Stimulated activated CD4-positive, alpha-beta T cell treated with anti-CD3 and anti-CD28 coated beads, TNF-alpha, amount 100 ng/mL, for 4 hours (primary cell): ENCODE results near the gene ADGRE1.
A peak's percentile ranks its signal among the peaks of the same experiment; 100 is the strongest.
"Not testable (repeated sequence)": the region's sequence is repeated elsewhere in the genome, so short reads cannot be mapped to it uniquely, and the experiment has no call there.

ENCODE experiments used
- DNase-seq, 3 experiments: peaks; one replicate each; pipeline ENCODE4 v3.0.0-alpha.2; 2020; ENCODE audit warnings: low read depth in 3 of 3

Gene ADGRE1, protein sequence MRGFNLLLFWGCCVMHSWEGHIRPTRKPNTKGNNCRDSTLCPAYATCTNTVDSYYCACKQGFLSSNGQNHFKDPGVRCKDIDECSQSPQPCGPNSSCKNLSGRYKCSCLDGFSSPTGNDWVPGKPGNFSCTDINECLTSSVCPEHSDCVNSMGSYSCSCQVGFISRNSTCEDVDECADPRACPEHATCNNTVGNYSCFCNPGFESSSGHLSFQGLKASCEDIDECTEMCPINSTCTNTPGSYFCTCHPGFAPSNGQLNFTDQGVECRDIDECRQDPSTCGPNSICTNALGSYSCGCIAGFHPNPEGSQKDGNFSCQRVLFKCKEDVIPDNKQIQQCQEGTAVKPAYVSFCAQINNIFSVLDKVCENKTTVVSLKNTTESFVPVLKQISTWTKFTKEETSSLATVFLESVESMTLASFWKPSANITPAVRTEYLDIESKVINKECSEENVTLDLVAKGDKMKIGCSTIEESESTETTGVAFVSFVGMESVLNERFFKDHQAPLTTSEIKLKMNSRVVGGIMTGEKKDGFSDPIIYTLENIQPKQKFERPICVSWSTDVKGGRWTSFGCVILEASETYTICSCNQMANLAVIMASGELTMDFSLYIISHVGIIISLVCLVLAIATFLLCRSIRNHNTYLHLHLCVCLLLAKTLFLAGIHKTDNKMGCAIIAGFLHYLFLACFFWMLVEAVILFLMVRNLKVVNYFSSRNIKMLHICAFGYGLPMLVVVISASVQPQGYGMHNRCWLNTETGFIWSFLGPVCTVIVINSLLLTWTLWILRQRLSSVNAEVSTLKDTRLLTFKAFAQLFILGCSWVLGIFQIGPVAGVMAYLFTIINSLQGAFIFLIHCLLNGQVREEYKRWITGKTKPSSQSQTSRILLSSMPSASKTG

DNA sequence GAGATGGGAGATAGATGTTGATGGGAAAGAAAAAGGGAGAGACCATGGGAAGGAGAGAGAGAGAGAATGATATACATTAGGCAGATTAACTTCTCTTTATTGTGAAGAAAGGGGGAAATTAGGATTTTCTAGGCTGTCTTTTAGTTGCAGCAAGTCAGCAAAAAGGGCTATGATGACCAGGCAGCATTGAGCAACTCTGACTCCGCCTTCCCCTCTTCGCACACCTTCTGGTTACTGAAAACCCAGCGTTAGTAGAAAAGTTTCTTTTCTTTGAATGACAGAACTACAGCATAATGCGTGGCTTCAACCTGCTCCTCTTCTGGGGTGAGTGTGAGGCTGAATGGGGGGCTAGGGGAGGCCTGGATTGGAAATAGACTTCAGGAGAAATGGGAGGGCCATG is at the start of gene ADGRE1:
ADGRE1 (plus strand) TSS at position 264 of the 400 bp plus-strand sequence; CDS start at position 294, 30 bp downstream.
- no peak for DNase-seq

DNA sequence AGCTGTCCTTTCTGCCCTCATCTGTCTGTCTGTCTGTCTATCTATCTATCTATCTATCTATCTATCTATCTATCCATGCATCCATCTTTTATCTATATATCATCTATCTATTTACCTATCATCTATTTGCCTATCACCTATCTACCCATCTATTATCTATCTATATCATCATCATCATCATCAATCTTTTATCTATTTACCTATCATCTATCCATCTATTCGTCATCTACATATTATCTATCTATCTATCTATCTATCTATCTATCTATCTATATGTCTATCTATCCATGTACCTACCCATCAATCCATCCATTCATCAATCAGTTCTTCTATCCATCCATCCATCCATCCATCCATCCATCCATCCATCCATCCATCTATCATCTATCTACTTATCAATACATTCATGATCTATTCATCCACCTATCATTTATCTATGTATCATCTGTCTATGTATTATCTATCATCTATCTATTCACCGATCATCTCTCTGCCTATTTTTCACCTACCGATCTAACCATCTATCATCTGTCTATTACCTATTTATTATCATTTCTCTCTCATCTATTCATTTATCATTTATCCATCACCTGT is 49.2 kb upstream of the ADGRE1 start:
- DNase-seq = no peak

DNA sequence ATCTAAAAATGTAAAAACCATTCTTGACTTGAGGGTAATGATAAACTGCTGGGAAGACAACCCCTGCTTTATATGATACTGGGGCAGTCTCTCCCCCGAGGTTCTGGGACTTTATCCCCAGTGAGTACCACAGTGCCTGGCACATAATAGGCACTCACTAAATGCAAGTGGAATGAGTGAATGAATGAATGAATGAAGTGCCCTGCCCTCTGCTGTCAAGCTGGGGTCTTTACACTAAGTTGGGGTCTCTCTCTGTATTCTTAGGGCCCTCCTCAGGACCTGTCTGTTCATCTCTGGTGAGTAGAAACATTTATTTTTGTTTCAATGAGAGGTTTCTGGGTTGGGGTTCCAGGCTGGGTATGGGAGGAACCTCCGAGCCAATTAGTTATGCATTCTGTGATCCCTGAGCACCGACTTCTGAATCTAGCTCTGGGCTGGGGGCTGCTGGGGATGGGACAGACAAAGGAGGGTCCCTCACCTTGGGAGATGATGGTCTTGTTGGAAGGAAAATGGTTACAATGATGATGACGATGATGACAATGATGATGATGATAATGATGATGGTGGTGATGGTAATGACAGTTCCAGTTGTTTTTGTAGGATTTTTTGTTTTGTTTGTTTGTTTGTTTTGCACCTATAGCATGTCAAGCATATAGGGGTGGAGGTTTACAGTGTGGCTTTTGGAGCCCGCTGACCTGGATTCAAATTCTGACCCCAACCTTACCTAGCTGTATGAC is 44.3 kb upstream of the ADGRE1 start:
- no peak for DNase-seq

DNA sequence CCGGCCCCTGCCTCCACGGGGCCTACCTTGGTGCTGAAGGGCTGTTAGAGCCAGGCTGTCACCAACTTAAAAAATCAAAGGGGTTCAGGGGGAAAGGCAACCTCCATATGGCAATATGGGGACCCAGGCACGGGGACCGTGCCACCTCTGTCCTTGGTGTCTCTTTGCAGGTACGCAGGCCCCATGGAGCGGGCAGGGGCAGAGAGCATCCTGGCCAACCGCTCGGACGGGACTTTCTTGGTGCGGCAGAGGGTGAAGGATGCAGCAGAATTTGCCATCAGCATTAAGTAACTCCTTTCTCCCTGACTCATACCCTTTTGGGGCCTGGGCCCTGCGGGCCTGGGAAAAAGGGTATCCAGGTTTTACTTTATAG is 39.6 kb upstream of the ADGRE1 start:
- no peak for DNase-seq

DNA sequence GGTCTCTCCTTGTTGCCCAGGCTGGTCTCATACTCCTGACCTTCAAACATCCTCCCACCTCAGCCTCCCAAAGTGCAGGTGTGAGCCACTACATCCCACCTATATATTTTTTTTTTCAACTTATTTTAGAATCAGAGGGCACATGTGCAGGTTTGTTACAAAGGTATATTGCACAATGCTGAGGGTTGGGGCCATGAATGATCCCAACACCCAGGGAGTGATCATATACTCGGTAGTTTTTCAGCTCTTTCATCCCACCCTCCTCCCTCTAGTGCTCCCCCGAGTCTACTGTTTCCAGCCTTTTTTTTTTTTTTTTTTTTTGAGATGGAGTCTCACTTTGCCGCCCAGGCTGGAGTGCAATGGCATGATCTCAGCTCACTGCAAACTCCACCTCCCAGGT is 38.4 kb upstream of the ADGRE1 start:
- DNase-seq = no peak

DNA sequence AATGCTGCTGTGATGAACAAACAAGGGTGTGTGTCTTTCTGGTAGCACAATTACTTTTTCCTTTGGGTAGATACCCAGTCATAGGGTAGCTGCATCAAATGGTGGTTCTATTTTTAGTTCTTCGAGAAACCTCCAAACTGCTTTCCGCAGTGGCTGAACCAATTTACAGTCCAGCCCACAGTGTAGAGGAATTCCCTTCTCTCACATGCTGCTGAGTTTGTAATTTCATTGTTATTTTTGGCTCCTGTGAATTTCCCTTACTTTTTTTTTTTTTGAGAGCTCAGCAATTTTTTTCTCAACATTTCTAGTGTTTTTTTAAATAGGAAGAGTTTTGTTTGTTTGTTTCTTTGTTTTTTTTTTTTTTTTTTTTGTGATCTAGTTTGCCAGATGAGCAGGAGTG is 37.5 kb upstream of the ADGRE1 start:
- DNase-seq = no peak

DNA sequence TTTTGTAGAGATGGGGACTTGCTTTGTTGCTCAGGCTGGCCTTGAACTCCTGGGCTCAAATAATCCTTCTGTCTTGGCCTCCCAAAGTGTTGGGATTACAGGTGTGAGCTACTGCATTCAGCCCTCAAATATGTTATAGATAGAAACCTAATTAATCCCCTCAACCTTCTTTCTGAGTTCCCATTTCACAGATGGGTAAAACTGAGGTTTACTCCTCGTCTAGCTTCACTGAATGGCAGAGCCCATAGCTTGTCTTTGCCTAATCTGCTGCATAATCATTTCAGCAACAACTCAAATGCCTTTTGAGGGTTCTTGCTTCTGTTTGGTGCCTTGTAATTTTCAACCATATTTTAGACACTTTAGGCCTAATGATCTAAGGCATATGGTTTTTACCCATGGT is 36.0 kb upstream of the ADGRE1 start:
- DNase-seq = no peak

DNA sequence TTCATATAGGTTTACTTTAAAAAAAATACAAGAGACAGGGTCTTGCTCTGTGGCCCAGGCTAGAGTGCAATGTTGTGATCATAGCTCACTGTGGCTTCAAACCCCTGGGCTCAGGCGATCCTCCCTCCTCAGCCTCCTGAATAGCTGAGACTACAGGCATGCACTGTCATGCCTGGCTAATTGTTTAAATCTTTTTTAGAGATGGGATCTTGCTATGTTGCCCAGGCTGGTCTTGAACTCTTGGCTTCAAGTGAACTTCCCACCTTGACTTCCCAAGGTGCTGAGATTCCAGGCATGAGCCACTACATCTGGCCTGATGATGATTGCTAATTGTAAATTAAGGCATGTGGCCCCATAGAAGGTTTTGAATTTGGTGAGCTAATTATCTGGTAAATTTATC is 35.4 kb upstream of the ADGRE1 start:
- DNase-seq = no peak

DNA sequence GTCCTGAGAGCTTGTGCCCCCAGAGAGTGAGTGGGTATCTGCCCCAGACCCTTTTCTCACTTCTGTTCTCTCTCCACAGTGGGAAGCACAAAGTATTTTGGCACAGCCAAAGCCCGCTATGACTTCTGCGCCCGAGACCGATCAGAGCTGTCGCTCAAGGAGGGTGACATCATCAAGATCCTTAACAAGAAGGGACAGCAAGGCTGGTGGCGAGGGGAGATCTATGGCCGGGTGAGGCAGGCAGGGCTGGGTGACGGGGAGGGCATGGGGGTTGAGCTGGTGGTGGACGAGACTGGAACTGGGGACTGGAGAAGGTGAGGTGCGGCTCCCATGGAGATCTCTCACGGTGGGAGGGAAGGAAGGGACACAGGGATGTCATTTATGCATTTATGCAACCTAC is 33.5 kb upstream of the ADGRE1 start:
- DNase-seq = no peak

DNA sequence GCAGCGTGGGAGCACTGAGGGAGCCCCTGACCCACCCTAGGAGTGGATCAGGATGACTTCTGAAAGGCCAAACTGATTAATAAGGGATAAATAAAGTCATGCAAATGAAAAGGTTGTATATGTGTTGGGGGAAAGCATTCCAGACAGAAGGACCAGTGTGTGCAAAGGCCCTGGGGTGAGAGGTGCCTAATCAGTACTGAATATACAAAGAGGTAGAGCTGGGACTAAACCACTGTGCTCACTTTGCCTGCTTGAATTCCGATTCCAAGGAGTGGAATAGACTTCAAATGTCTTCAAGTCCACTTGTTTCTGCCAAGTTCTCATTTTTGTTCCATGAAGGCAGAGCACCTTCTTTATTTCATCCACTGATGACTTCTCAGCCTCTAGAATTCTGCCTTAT is 32.6 kb upstream of the ADGRE1 start:
- DNase-seq = no peak

DNA sequence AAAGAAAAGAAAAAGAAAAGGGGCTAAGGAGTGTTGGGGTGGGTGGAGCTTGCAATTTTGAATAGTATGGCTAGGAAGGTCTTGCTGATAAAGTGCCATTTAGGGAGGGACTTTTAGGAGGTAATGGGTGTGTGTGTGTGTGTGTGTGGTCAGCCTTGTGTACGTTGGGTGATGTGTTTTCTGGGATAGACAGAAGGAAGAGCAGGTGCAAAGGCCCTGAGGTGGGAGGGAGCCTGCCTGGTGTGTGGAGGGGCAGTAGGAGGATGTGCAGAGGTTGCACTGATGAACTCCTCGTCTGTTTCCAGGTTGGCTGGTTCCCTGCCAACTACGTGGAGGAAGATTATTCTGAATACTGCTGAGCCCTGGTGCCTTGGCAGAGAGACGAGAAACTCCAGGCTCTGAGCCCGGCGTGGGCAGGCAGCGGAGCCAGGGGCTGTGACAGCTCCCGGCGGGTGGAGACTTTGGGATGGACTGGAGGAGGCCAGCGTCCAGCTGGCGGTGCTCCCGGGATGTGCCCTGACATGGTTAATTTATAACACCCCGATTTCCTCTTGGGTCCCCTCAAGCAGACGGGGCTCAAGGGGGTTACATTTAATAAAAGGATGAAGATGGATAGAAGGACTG is 30.5 kb upstream of the ADGRE1 start:
- no peak for DNase-seq

DNA sequence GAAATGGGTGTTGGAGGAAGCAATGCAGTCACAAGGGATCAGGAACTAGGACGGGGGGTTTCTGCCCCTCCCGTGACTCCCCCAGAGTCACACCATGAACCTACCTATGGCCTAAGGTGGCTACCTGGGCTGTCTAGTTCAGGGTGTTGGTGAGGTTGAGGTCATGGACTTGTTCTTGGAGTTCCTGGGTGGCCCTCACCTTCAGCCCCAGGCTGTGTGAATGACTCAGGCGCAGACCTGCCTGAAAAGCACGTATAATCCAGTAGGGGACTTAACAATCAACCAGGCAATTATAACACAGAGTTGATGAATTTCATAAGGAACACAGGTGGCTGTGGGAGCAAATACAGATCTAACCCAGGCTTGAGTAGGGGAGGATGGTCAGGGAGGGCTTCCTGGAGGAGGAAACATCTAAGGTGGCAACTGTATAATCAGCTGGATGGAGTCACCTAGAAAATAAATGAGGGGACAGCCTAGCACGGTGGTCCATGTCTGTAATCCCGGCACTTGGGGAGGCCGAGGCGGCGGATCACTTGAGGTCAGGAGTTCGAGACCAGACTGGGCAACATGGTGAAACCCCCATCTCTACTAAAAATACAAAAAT is 25.6 kb upstream of the ADGRE1 start:
- no peak for DNase-seq

DNA sequence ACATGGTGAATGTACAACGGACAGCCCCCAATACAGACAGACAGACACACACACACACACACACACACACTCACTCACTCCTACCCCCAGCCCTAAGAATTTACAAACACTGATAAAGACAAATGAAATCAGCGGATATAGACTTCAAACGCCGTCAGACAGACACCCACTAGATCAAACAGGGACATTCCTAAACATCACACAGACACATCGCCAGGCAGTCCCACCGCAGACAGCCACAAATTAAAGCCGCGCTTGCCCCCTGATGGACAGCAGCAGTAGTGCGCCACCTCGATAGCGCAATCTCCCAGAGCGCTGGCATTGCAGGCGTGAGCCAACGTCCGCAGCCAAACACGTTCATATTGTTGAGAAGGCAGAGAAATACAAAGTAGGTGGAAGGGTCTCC is 24.7 kb upstream of the ADGRE1 start:
- DNase-seq = peak; percentile 80 to 85 (median 83)

DNA sequence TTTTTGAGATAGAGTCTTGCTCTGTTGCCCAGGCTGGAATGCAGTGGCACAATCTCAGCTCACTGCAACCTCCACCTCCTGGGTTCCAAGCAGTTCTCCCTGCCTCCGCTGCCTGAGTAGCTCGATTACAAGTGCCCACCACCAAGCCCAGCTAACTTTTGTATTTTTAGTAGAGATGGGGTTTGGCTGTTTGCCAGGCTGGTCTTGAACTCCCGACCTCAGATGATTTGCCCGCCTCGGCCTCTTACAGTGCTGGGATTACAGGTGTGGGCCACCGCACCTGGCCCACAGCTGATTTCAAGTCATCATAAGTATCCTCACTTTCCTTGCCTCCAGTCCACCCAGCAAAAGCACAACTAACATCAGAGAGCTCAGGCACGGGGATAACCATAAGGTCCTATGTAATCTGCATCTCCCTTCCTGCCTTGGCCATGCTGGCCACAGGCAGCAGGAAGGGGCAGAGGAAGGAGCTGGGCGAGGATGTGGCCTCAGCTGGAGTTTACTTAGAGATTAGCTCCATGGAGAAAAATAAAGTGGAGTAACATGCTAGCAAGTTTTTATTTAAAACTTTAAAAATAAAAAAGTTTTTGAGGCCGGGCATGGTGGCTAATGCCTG is 22.9 kb upstream of the ADGRE1 start:
- no peak for DNase-seq

DNA sequence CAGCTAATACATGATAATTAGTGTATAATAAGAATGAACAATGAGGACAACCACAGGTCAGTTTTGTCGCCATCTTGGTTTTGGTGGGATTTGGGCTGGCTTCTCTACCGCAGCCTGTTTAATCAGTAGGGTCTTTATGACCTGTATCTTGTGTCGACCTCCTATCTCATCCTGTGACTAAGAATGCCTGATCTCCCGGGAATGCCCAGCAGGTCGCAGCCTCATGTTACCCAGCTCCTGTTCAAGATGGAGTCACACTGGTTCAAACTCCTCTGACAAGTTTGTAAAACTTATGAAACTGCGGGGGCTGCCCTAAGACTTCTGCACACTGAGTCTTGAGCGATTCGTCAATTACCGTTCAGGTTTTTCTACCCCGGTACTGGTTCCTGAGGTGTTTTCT is 21.5 kb upstream of the ADGRE1 start:
- no peak for DNase-seq

DNA sequence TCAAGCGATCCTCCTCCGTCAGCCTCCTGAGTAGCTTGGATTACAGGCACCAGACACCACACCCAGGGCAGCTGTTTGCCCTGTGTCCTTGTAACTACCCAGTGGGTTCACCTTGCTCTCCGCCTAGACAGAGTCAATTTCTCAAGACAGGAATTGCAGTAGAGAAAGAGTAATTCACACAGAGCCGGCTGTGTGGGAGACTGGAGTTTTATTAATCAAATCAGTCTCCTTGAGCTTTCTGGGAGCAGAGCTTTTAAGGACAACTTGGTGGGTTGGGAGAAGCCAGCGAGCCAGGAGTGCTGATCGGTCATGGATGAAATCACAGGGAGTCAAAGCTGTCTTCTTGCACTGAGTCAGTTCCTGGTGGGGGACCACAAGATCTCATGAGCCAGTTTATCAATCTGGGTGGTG is 20.6 kb upstream of the ADGRE1 start:
- no peak for DNase-seq

DNA sequence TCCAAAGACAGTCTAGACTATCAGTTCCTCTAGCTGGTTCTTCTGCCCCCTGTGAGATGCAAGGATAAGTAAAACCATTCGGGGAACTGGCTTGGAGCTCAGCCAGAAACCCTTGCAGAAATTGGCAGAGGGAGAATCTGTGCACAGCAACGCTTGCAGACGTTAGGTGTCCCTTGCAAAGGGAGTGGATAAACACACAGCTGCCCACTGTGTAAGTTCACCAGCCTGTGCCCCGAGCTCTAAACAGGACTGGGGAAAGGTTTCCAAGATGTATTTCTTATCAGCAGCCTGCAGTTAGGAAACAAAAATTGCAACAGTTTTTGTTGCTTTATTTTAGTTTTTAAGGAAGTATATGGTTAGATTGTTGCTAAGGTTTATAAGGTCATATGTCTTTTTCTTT is 19.0 kb upstream of the ADGRE1 start:
- no peak for DNase-seq

DNA sequence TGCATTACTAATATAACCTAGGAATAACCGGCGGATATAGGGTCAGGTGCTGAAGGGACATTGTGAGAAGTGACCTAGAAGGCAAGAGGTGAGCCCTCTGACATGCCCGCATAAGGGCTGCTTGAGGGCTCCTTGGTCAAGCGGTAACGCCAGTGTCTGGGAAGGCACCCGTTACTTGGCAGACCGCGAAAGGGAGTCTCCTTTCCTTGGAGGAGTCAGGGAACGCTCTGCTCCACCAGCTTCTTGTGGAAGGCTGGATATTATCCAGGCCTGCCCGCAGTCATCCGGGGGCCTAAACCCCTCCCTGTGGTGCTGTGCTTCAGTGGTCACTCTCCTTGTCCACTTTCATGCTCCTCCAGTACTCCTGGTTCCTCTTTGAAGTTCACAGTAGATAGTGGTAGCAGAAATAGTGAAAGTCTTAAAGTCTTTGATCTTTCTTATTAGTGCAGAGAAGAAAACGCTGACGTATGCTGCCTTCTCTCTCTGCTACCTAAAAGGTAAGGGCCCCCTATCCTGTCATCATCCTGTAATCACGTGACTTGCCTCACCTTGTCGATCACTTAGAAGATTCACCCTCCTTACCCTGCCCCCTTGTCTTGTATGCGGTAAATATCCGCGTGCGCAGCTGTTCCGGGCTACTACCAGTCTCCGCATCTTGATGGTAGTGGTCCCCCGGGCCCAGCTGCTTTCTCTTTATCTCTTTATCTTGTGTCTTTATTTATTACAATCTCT is 18.1 kb upstream of the ADGRE1 start:
- not testable (repeated sequence) for DNase-seq

DNA sequence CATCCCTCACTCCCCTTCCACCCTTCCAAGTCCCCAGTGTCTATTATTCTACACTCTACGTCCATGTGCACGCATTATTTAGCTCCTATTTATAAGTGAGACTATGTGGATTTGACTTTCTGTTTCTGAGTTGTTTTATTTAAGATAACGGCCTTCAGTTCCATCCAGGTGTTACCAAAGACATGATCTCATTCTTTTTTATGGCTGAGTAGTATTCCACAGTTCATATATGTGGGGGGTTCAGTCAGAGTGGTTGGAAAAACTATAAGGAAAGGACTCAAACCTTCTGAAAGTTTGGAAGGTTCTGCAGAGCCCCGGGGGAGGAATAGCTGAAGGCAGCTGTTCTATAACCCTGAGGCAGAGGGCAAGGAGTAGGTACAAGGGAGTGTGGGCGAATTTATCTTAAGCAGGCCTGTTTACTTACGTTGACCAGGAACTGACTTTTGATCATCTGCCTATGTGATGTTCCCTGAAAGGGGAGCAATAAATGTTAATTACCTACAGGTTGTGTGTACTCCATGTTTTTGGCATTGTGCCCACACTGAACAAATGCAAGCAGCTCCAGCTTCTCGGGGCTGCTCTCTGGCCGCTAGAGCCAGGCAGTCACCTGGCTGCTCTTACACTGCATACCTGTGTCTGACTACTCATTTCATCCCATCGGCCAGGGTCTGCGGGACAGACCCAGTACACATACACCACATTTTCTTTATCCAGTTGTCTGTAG is 13.5 kb upstream of the ADGRE1 start:
- DNase-seq = no peak
